Erythroblast (primary cell): ENCODE measurements around the gene SAP30.

ENCODE experiments used
- GATA1 ChIP-seq: IDR thresholded peaks from 2 replicates; pipeline ENCODE4 v1.6.1; 2011; ENCODE audit warnings: low read depth, mild to moderate bottlenecking, control low read depth, low read length, moderate library complexity
- POLR2A ChIP-seq: IDR thresholded peaks from 2 replicates; pipeline ENCODE4 v1.6.1; 2011; ENCODE audit warnings: mild to moderate bottlenecking, low read length

DNA sequence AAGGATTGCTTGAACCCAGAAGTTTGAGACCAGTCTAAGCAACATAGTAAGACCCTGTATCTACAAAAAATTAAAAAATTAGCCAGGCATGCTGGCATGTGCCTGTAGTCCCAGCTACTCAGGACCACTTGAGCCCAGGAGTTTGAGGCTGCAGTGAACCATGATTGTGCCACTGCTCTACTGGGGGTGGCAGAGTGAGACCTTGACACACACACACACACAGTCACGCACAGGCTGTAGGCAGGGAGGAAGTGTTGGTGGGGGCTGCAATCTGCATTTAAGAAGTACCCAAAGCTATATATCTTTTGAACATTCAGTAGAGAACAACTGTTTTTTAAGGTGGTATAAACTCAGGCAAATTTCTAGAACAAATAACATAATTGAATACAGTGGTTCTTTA is 20.9 kb downstream of the SAP30 start:
- no peak for TF ChIP-seq POLR2A
- TF ChIP-seq GATA1, result no peak
